Measurements from ENCODE around the gene PCSK5.
"Not testable (repeated sequence)": the region's sequence is repeated elsewhere in the genome, so short reads cannot be mapped to it uniquely, and the experiment has no call there.

Gene PCSK5

GRCh38 chr9:75889977-75890471 lies 449 bp upstream of the PCSK5 start:
- peak; percentile 9 for DNase-seq (ENCODE audit: low read depth)

GRCh38 chr9:75891277-75891741 lies 836 bp downstream of the PCSK5 start:
- peak; percentile 23 for DNase-seq (ENCODE audit: low read depth)

DNA sequence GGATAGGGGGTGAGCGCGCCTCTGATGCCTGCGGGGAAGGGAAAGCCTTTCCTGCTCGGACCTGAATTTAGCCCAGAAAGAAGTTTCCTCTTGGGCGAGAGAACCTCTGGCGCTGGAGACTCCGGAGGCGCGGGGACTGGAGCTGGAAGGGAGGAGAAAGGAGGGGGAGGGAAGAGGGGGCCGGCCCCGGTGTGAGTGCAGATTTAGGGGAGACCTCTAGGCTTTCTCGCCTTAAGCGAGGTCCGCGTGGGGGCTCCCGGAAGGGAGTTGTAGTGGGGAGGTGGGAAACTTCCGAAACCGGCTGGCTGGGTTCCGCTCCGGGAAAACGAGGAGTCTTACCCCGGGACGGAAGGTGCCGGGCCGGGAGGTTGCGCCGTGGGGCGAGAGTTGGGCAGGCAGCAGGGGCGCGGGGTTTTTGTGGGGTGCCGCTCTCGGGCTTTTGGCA lies 1.3 kb downstream of the PCSK5 start:
- DNase-seq (ENCODE audit: low read depth), result no peak

DNA sequence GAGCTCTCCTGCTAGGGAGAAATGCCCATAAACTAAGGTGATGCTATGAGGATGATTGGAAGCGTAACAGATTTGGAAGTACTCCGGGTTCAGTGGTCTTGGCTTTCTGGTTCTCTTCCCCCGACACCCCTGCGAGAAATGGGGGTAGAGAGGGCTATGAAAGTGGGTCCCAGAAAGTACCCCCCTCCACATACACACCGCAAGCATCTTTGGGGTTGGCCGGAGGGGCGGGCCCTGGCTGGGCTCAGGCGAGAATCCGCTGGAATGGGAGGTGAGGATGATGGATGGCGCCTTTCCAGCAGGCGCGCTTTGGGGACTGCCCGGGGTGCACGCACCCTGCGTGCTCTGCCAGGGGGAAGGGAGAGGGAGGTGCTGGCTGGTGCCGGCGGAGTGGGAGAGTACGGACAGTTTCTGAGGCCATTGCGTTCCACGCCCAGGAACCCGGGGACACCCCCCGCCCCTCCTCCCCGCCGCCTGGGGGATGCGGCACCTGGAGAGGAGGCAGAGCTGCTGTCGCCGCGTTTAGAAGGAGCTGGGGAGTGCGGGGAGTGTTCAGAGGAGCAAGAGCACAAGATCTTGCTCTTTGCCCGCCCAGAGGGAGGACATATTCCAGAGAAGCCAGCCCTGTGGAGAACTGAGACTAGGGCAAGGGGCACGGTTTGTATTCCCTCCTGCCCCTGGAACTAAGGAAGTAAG lies 1.9 kb downstream of the PCSK5 start:
- DNase-seq (ENCODE audit: low read depth), result peak; percentile 8

- DNase-seq (ENCODE audit: low read depth), result no peak
Measured at GRCh38 chr9:75893106-75893505, 2.6 kb downstream of the PCSK5 start.

DNA sequence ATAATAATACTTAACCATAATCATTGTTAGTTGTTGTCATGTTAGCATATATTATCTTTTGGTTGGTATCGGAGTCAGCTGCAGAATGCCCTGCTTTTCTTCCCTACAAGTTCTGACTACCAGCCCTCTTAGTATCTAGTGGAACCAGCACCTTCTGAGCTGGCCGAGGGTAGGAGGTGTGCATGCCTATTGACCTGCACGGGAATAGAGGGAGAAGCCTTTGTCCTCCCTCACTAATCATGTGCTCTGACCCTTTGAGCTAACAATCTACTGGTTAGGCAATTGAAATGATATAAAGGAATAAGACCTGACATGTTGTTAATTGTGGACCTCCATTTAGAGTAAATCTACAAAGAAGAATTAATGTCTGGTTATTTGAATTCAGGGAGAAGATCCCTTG lies 4.1 kb downstream of the PCSK5 start:
- no peak for DNase-seq (ENCODE audit: low read depth)

DNA sequence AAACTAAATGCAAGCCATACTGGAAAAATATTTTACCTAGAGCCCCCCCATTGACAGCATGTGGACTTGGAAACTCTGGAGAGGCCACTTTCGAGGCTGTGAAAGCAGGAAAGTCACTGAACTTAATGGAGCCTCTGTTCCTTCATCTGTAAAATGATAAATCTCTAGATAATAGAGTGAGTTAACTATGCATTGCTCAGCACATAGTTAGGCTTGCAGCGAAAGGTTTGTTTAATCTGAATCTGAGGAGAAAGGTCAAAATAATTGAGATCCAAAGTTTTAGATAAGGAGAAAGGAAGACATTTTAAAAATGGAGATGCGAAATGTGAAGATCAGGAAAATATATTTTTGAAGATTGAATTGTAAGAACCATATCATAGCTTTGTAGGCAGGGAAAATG lies 4.6 kb downstream of the PCSK5 start:
- no peak for DNase-seq (ENCODE audit: low read depth)

- DNase-seq (ENCODE audit: low read depth), result no peak
Measured at GRCh38 chr9:75896193-75896592, 5.7 kb downstream of the PCSK5 start.

DNA sequence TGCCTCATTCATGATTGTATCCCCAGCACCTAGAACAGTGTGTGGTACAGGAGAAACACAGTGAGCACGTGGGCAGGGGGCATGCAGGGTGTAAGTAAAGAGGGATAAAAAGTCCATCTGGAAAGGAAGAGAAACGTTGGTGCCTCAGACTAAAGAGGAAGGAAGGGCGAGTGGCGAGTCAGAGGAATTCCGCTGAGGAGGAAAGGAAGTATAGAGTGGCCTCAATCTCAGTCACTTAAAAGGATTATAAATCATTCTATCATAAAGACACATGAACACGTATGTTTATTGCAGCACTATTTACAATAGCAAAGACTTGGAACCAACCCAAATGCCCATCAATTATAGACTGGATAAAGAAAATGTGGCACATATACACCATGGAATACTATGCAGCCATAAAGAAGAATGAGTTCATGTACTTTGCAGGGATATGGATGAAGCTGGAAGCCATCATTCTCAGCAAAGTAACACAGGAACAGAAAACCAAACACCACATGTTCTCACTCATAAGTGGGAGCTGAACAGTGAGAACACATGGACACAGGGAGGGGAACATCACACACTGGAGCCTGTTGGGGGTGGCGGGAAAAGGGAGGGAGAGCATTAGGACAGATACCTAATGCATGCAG lies 10.5 kb downstream of the PCSK5 start:
- DNase-seq (ENCODE audit: low read depth), result not testable (repeated sequence)

- no peak for DNase-seq (ENCODE audit: low read depth)
Measured at GRCh38 chr9:75903785-75904360, 13.4 kb downstream of the PCSK5 start.

GRCh38 chr9:75904364-75904763 lies 13.9 kb downstream of the PCSK5 start:
- DNase-seq (ENCODE audit: low read depth), result no peak

GRCh38 chr9:75906531-75906930 lies 16.1 kb downstream of the PCSK5 start:
- DNase-seq (ENCODE audit: low read depth), result no peak

DNA sequence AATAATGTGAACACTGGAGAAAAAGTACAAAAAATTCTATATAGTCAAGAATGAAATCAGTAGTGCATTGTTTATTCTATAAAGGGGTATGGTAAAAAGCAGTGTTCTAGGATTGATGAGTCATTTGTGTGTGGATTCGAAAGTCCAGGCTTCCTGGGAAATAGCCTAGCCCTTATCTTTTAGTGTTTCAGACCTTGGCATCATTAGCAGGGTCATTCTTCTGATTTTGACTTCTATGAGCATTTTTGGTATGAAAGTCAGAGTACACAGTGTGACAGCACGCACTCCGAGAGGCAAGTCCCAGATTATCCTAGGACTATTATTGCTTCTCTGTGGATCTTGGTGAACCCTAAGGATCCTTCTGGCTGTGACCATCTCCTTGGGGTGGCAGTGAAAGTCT lies 16.9 kb downstream of the PCSK5 start:
- no peak for DNase-seq (ENCODE audit: low read depth)

DNA sequence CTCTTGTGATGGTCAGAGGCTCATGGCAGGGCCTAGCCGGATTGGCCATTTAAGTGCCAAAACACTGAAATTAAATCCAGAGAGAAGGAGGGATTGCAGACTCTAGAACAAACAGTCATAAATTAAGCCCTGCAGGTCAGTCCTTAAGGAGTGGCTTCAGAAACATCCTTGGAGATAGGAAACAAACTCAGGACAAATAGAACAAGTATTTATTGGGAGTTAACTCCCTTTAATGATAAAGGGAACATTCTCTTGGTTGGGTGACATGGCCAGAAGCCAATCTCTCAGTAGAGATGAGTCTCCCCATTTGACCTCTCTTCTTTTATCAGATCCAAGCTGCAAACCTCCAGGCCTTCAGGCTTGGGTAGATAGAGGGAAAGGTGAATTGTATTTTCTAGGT lies 17.4 kb downstream of the PCSK5 start:
- DNase-seq (ENCODE audit: low read depth), result no peak

DNA sequence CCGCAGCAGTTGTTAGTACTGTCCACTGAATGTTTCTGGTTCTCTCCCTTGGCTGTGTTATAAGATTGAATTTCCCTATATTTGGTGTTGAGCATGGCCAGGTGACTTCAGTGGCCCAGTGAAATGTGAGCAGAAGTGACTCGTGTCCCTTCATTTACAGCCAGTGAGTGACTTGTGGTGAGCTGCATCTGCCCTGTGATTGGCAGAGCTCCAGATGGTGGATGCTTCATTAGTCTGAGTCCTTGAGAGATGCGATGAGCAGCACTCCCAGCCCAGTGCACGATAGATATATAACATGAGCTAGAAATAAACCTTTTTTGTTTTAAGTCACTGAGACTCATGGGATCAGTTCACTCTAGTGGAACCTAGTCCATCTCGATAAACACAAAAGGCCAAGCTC lies 19.3 kb downstream of the PCSK5 start:
- no peak for DNase-seq (ENCODE audit: low read depth)

- DNase-seq (ENCODE audit: low read depth), result no peak
Measured at GRCh38 chr9:75910731-75911130, 20.3 kb downstream of the PCSK5 start.

DNA sequence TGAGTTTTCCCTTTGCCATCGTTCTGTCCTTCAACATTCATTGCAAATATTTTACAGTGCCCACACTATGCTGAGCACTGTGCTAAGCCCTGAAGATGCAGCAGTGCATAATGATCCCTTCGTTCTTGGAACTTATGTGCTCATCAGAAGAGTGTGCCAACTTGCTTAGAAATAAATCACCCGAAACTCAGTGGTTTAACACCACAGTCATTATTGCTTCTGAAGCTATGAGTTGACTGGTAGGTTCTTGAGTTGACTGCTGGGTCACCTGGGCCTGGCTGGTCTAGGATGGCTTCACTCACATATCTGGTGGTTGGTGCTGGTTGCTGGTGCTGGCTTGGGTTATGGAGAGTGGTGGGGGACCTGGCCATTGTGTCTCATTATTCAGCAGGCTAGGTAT lies 20.9 kb downstream of the PCSK5 start:
- no peak for DNase-seq (ENCODE audit: low read depth)

- DNase-seq (ENCODE audit: low read depth), result no peak
Measured at GRCh38 chr9:75912951-75913350, 22.5 kb downstream of the PCSK5 start.

GRCh38 chr9:75914002-75914401 lies 23.5 kb downstream of the PCSK5 start:
- no peak for DNase-seq (ENCODE audit: low read depth)

DNA sequence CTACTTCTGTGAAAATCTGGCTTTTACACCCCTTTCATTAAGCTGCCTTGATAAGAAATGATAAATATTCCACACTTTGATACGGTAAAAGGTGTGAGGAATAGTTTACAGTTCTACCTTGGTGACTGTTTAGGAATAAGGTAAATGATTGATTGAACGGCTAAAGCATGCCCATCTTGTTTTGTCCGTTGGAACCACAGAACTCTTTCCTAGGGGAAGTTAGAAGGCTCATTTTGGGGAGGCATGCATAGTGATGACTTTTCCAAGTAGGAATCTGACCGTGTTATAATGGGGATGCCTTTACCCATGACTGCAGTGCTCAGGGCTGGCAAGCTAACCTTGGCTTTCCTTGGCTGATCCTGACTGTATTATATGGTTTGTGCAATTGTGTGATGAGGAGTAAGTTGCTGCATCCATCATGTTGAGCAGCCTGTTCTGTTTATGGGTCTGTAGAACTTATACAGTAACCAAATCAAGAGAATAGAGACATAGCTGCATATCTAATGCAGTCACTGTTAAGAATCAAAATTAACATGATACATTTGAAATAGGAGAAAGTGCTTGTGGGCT lies 24.5 kb downstream of the PCSK5 start:
- DNase-seq (ENCODE audit: low read depth), result no peak

GRCh38 chr9:75918154-75918553 lies 27.7 kb downstream of the PCSK5 start:
- no peak for DNase-seq (ENCODE audit: low read depth)

- no peak for DNase-seq (ENCODE audit: low read depth)
Measured at GRCh38 chr9:75918909-75919308, 28.4 kb downstream of the PCSK5 start.

Measured in activated T-cell treated with anti-CD3 and anti-CD28 coated beads for 24 hours (primary cell).